Measurements from ENCODE around the gene FEV.

FEV gene

DNA sequence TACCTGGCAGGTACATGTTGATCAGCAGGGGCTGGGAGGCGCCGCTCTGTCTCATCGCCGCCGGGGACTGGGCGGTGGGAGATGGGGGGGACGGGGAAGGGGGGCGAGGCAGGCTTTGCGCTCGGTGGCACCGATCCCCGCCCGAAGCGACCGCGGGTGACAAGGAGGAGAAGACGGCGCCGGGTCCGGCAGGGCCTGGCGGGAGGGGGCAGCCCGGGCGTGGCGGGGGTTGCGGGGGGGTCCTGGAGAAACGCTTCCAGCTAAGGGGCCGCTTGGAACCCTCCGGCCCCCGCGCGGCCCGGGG lies at the start of gene FEV:
Gene FEV, minus strand, starts transcription at position 164 of the 304 bp plus-strand sequence. Its CDS starts 109 bp downstream, at position 55.
- DNase-seq (ENCODE audit: low read depth in 2 of 2): no peak

DNA sequence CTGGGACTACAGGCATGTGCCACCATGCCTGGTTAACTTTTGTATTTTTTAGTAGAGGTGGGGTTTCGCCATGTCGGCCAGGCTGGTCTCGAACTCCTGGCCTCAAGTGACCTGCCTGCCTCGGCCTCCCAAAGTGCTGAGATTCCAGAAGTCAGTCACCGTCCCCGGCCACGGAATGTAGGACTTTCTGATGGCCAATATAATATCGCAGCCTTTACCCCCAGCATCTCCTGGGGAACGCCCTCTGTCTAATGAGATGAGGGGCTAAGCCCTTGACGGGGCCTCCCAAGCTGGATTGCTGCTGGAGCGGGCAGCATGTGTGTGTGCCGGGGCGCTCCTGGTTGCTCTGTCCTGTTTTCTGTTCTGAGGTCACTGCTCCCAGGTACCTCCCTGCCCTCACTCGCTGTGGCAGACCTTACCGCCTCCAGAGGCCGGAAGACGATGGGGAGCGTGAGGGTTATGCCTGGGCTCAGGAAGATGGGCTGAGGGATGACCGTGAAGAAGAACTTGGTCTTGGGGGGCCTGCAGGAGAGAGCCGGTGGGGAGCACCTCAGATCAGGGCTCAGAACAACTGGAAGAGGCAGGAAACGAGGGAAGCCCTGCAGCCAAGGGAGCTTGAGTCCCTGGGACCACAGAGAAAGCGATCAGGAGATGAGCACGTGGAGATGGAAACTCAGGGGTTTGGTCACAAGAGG lies 47.2 kb upstream of the FEV start:
- no peak for DNase-seq (ENCODE audit: low read depth in 2 of 2)

DNA sequence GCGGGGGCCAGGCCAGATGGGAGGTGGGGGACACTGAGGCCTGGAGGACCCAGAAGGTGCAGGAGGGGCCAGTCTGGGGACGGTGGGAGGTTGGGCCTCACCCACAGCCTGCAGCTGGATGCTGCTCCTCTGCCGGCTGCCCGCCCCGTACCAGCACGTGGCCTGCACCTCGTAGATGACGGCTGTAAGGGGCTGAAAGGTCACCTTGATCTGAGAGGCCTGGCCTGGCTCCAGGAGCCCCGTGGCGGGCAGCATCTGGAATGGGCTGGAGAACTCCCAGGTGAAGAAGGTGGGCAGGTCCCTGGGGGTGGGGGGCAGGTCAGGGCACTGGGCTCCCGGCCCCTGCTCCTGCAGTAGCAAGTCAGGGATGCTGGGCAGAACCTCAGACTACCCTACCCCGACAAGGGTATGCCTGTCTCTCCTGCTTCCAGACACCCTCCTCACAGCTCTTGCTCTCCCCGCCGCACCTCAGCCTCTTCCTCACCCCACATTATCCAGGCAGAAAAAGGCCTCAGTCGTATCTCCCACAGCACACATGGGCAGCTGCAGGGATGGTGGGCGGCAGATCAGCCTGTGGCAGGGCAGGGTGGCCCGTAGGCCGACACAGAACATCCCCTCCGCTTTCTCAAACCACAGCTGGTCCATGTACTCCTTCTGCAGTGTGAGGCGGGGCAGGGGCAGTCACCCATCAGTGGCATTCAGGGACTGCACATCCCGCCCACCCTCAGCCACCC lies 46.2 kb upstream of the FEV start:
- no peak for DNase-seq (ENCODE audit: low read depth in 2 of 2)

DNA sequence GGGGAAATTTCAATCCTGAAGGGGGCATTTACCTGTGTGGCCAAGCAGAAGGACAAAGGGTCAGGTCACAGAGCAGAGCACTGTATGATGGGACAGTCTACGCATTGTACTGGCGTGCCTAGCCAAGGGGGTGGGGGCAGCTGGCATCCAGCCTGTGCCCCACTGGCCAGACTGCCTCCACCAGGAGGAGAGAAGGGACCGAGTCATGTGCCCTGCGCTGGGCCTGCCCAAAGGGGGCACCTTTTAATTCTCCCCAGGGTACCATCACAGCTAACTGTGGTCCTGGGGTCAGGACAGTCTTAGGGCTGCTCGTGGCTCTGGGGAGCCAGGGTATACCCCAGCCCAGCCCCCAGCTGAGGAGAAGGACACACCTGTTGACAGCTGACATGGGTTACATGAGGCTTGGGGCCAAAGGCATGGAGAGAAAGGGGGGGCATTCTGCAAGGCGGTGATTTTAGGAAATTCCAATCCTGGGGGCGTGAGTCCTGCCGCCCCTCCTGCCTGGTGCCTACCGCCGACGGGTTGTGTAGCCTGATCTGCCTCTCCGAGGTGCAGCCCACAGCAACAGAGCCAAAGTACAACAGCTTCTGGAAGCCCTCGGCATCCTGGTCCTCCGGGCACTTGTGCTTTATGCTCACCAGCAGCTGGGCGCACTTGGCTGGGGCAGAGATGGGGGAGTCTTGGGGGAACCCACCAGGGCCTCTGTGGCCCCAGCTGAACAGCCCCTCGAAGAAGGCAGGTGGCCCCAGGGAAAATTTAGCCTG lies 45.4 kb upstream of the FEV start:
- DNase-seq (ENCODE audit: low read depth in 2 of 2): no peak

DNA sequence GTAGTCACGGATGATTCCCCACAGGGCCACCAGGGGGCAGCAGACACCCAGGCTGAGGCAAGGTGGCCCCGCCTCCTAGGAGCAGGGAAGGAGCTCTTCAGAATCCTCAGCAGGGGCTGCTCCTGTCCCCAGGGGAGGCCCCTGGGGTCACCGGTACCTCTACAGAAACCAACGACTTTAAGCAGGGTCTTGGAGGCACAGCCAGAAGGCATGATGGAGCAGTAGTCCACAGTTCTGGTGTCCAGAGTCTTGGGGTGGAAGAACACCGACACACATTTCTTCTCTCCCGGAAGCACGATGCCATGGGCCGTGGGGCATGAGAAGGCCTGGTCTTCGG lies 44.8 kb upstream of the FEV start:
- peak; percentile 48 to 69 for DNase-seq (ENCODE audit: low read depth in 2 of 2)

DNA sequence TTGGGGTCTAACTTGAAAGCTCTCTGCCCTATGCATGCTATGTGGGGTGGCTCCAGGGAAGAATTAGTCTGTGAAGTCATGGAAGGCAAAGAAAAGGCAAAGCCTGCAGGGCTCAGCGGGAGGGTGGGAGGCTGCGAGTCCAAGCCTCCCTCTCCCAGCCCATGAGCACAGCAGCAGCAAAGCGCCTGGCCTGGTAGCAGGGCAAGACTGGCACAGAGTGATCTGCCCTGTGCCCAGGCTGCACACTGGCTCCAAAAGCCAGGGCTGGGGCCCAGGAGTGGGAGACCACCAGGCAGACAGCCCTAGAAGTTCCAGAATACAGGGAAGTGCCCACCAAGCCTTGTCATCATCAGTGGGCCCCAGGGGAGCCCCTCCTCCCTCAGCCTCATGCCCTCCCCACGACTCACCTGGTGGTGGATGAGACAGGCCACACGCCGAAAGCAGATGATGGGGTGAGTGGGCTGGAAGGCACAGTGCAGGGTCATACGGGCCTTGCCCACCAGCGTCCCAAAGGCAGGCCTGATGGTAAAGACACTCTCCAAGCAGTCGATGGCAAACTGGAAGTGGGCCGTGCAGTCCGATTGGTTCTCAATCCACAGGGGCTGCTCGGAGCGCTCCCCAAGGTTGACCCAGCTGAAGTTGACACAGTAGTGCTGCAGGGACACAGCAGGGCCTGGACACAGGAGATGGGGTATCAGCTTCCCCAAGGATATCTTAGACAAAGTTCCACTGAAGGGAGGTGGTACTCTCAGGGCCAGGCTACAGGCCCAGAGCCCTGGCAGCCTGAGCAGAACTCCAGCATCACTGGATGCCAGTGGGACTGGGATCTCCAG lies 44.2 kb upstream of the FEV start:
- no peak for DNase-seq (ENCODE audit: low read depth in 2 of 2)

DNA sequence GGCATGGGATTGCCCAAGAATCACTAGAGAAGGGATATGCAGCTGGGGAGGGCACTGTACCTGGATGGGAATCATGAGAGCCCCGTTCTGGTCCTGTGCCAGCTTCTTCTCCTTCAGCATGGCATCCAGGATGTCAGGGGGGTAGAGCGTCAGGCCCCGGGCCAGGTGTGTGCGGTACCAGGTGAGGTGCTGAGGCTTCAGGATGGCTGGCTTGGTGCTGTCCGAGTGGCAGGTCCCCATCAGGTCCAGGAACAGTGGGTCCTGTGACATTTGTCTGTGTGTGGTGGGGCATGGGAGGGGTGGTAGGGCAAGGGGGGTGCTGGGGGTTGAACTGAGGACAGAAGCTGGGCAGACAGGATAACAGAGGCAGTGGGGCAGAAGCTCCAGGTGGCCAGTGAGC lies 43.2 kb upstream of the FEV start:
- DNase-seq (ENCODE audit: low read depth in 2 of 2): no peak

DNA sequence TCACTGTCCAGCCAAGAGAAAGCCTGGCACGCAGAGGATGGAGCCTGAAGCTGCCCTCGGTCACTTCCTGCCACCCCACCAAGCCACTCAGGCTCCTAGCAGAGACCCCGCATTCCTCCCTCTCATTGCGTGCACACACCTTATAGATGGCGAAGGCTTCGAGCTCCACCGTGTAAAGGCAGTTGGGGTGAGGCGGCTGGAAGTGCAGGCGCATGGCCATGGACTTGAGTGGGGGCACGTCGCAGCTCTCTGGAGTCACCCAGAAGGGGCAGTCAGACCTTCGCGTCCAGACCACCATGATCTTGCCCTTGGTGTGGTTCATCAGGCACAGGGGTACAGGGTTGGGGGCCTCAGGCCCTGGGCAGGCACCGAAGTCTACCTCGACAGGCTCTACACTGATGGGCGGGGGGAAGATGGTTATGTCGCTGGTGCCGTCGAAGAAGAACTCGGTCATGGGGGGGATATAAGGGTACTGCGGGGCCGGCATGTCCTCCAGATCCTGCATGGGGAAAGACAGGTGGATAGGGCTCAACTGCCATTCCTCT lies 42.6 kb upstream of the FEV start:
- no peak for DNase-seq (ENCODE audit: low read depth in 2 of 2)

DNA sequence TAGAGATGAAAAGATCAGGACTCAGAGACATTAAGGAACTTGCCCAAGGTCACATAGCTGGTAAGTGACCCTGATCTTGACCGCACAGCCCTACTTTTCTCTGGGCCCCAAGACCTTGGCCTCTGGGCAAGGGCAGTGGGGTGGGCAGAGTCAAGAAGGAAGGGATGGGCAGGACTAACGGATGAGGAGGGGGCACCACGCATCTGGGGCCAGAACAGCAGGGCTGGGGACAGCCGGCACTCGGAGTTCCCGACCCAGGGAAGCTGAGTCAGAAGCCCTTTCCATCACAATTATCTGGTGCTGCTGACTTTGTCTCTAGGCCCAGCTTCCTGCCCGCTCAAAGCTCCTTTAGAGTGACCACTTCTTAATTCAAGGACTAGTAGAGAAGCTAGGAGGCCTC lies 42.0 kb upstream of the FEV start:
- no peak for DNase-seq (ENCODE audit: low read depth in 2 of 2)

DNA sequence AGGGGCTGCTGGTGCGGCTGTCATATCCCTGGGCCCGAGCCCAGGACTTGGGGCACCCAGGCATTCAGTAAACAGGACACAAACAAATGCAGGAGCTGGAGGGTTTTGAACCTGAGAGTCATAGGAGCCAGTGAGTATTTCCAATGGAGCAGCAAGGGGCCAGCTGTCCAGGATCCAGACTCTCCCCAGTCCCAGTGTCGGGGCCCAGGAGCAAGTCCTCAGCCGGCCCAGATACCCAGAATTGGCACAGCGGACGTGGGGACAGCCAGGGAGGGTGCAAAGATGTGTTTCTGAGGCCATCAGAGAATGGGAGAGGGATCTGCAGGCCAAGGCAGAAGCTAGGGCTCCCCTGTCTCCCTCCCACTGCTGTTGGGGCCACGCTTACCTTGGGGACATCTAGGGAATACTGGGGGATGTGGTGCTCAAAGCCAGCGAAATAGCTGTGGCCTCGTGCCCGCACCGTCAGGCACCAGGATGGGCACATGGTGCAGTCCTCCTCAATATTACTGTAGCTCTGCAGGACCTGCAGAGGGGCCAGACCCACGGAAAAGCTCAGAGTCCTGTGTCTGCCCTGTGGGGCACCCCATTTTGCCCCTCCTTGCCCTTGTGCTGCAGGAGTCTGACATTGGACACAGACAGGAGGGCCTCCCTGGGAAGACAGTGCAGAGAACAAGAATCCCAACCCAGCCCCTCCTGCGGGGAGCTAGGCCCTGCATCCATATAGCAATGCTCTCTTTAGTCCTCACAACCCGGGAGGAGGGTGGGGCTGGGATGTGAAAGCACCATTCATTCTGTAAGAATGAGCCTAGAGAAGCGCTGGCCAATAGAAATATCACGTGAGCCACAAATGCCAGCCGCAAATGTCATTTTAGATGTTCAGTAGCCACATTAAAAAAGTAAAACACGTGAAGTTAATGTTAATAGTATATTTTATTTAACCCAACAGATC lies 40.9 kb upstream of the FEV start:
- DNase-seq (ENCODE audit: low read depth in 2 of 2): no peak

DNA sequence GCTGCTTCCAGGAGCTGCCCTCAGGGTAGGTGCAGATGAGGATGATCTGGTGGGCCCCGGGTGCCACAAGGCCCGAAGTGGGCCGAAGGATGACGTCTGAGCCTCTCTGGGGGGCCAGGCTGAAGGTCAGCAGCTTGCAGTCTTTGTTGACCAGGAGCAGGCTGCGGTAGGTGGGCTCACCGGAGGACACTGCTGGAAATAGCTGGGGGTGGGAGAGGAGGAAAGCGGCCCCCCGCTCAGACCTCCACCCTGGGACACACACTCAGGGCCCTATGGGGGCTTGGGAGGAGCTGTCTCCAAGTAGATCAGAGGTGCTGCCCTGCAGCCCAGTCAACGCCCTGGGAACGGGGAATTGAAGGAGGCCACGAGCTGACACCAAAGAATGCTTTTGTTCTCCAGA lies 39.1 kb upstream of the FEV start:
- no peak for DNase-seq (ENCODE audit: low read depth in 2 of 2)

DNA sequence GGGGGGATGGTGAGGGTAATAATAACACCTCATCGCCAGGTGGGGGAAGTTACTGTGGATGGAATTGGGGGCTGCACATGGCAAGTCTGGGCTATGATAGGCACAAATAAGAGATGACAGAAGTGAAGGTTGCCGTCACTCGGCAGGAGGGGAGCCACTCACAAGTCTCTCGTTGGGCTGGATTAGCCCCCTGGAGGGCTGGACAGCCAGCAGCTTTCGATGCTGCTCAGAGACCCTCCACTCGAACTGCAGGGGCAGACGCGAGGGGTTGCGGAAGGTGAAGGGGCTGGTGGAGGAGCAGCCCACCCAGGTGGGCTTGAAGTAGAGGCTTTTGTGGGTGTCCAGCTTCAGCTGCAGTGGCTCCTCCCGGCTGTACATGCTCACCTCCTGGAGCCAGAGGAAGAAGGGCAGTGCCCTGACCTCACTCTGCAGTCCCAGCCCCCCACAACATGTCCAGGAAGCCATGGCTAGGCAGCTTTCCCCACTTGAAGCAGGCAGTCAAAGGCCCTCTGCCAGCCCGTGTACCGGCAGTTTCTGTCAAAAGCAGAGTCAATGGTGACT lies 38.1 kb upstream of the FEV start:
- DNase-seq (ENCODE audit: low read depth in 2 of 2): no peak

DNA sequence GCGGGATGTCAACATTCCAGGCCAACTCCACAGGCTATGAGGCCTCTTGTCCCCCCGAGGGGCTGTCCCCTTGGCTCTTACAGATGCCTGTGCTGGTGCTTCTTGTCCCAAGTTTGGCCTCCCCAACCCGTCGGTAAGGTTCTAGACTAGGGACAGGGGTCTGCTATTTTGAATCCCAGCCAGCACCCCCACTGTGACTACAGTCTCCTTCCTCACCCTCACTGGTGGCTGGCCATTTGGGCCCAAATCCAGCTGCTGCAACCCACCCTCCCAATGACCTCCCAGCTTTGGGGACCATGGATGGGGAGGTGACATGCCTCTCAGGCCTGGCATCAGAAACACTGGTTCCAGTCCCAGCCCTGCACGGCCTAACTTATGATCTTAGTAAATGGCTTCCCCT lies 37.6 kb upstream of the FEV start:
- DNase-seq (ENCODE audit: low read depth in 2 of 2): no peak

DNA sequence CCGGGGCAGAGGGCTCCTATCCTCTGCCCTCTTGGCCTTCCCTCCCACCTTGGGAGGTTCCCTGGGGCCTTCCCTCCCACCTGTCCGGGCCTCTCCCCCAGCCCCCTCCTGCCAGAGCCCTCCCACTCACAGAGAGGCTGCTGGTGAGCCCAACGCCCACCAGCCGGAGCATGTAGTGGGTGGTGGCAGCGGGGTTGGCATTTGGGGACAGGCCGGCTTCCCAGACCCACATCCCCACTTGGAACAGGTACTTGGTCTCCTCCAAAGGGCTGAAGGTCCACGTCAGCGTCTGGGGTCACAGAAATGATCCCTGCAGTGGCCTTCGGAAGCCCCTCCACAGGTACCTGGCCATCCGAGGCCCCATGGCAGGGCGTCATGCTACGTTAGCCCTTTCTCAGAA lies 37.1 kb upstream of the FEV start:
- DNase-seq (ENCODE audit: low read depth in 2 of 2): no peak

DNA sequence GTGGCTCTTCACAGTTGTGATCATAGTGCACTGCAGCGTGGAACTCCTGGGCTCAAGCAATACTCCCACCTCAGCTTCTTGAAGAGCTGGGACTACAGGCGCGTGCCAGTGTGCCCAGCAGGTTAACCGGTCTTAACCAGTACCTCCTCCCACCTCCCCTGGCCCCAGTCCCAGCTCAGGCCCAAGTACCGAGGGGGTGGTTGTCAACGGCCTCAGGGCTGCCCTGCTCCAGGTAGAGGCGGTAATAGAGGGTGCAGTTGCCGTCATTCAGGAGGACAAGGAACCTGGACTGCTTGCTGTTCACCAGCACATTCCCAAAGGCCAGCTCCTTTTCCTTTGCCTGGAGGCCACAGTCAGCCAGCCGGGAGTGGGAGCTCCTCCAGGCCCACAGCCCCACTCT lies 36.6 kb upstream of the FEV start:
- DNase-seq (ENCODE audit: low read depth in 2 of 2): no peak

DNA sequence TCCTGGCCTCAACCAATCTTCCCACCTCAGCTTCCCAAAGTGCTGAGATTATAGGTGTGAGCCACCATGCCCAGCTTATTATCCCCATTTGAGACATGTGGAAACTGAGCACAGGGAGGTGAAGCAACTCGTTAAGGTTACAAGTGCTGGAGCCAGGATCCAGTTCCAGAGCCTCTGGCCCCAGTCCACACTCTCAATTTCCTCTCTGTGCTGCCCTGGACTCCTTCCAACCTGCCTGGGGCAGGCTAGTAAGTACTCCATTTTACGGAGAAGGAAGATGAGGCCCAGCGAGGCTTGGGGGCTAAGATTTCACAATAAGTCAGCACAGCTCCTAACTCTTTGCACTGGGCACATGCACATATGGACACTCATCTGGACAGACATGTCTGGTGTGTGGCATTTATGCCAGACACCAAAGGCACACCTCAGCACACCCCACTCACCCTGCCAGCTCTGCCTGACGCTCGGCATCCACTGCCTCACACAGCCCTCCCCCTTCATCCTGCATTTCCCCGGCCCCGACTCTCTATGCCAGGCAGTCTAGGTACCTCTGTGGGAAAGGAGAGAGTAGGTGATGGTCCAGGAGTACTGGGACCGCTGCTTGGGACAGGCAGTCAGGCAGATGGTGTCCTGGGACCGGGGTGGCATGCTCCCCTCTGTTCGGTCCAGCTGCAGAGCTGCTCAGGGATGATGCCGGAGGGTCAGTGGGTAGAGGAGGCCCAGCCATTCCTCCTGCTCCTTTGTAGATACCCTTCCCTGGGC lies 35.8 kb upstream of the FEV start:
- DNase-seq (ENCODE audit: low read depth in 2 of 2): no peak

DNA sequence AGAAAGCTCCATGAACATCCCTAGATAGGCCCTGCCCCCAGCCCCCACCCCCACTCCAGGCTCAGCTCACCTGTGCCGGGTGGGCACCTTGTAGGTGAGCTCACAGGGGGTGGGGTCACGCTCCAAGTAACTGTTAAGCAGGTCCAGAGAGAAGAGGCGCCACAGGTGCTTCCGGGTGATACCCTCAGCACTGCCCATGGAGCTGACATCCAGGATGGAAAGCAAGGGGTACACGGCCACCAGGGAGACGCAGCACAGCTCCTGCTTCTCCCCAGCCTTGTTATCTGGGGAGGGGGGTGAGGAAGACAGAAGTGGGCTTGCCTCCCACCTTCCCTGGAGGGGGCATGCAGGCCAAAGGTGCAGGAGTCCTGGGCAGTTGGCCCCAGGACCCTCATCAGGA lies 34.5 kb upstream of the FEV start:
- DNase-seq (ENCODE audit: low read depth in 2 of 2): no peak

DNA sequence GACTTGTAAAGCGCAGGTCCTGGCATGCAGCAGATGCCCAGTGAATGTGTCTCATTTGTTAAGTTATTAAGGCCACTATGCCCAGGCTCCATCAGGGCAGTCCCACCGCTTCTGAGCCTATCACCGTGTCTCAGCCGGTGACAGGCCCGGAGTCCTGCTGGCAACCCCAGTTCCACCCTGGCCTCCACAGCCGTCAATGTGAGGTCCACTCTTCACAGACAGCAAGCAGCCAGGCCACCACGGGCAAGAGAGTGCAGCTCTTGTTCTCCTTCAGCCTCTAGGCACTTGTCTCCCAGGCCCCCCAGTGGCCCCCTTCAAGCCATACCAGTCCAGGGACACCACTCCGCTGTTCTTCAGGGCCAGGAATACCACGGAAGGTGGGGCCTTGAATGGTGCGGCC lies 33.7 kb upstream of the FEV start:
- no peak for DNase-seq (ENCODE audit: low read depth in 2 of 2)

DNA sequence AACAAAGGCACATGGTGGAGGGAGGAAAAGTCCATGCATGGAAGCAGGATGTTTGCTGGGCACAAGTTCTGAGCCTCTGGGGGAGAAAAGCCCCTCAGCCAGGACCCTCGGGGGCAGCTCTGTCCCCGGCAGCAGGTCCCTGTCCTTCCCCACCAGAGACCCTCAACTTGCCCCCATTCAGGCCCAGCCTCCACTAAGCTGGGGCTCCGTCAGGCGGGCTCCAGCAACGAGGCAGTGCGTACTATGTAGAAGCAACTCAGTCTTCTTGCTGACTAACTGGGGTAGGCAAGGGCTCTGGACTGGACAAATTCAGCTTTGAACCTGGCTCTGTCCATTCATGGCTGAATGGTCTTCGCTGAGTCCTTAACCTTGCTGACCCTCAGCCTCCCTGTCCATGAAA lies 33.3 kb upstream of the FEV start:
- DNase-seq (ENCODE audit: low read depth in 2 of 2): no peak

All from stimulated activated CD4-positive, alpha-beta T cell treated with anti-CD3 and anti-CD28 coated beads, Interleukin-15, amount 100 ng/mL, for 48 hours (primary cell).